H1 (cell line): ENCODE results near the gene APOL1.

Experiments used
- RBBP5 ChIP-seq: IDR thresholded peaks from 2 replicates; pipeline ENCODE4 v1.7.1; 2012; ENCODE audit warnings: low read depth, mild to moderate bottlenecking, inconsistent platforms, low read length, moderate library complexity, borderline replicate concordance
- TAF1 ChIP-seq: IDR thresholded peaks from 2 replicates; pipeline ENCODE4 v1.6.1; 2011; ENCODE audit warnings: mild to moderate bottlenecking, low read depth, low read length
- TF ChIP-seq, protein P1 (sequence below), 3 experiments: IDR thresholded peaks; 1 replicate in 2 of 3; 2 replicates in 1 of 3; pipeline versions ENCODE4 v1.5.1 to v1.6.1; 2011; ENCODE audit warnings: low read length in 3 of 3, mild to moderate bottlenecking in 3 of 3, inconsistent platforms in 2 of 3, low read depth in 1 of 3, moderate library complexity in 1 of 3; ENCODE audit not compliant: insufficient read depth in 1 of 3; ENCODE audit errors: control extremely low read depth in 1 of 3

GRCh38 chr22:36299911-36300310, 47.0 kb downstream of the APOL1 start:
- TF ChIP-seq TAF1 (no peak), RBBP5 (no peak)
- TF ChIP-seq, protein P1, sequence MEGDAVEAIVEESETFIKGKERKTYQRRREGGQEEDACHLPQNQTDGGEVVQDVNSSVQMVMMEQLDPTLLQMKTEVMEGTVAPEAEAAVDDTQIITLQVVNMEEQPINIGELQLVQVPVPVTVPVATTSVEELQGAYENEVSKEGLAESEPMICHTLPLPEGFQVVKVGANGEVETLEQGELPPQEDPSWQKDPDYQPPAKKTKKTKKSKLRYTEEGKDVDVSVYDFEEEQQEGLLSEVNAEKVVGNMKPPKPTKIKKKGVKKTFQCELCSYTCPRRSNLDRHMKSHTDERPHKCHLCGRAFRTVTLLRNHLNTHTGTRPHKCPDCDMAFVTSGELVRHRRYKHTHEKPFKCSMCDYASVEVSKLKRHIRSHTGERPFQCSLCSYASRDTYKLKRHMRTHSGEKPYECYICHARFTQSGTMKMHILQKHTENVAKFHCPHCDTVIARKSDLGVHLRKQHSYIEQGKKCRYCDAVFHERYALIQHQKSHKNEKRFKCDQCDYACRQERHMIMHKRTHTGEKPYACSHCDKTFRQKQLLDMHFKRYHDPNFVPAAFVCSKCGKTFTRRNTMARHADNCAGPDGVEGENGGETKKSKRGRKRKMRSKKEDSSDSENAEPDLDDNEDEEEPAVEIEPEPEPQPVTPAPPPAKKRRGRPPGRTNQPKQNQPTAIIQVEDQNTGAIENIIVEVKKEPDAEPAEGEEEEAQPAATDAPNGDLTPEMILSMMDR (IDR thresholded peaks at IDR 0.05; ENCODE audit: control extremely low read depth in 1 of 3, insufficient read depth in 1 of 3, low read depth in 1 of 3, low read length in 3 of 3) = no peak
